Omental fat pad (tissue), 4 donors: ENCODE data around the gene WWC1. TPM values are rescaled to one million over a fixed set of nuclear protein-coding genes. Genes with fewer than 3 reads are reported as not detected.

Experiments
- ATAC-seq: fragments of 150-250 bp; one replicate; pipeline ENCODE4 v1.9.1; 2016; ENCODE audit warnings: mild to moderate bottlenecking, moderate library complexity; ENCODE audit not compliant: low FRiP score
- DNase-seq: peaks from one replicate; pipeline ENCODE4 v3.0.0-alpha.2; 2019; ENCODE audit warnings: low spot score
- CTCF ChIP-seq, 3 donors: fragments of 450-650 bp; IDR thresholded peaks; one replicate each; pipeline ENCODE4 v1.5.1; 2016 to 2017; ENCODE audit warnings: antibody characterized with exemption in 3 of 3, mild to moderate bottlenecking in 3 of 3, moderate library complexity in 2 of 3
- total RNA-seq, 4 donors: library from RNA; depleted of rRNA; stranded (reverse); fragments of >200 nt; gene quantifications; one replicate each; pipeline ENCODE4 v1.1.0, GENCODE V29; 2016

WWC1 gene
- total RNA-seq, 4 donors from 2014 or later = 0.63 to 92.6 (median 21.0) TPM

GRCh38 chr5:168482361-168482760 lies 190.9 kb downstream of the WWC1 start:
- TF ChIP-seq CTCF (IDR thresholded peaks at IDR 0.05) = no peak
- DNase-seq (no peak), ATAC-seq (no peak)

GRCh38 chr5:168486136-168486879 lies 194.9 kb downstream of the WWC1 start, which contains the start of gene RARS1:
Gene RARS1, plus strand, starts transcription at chr5:168486471. Its CDS starts 28 bp downstream, at chr5:168486499.
- DNase-seq (peak; percentile 76), ATAC-seq (peak; percentile 96)
- peak in 2 of 3 donors; percentile 24 to 74 for TF ChIP-seq CTCF (IDR thresholded peaks at IDR 0.05)

- DNase-seq = no peak
- TF ChIP-seq CTCF (IDR thresholded peaks at IDR 0.05) = no peak
- ATAC-seq = no peak
Measured at GRCh38 chr5:168489059-168489458, 197.6 kb downstream of the WWC1 start.

- ATAC-seq (no peak), DNase-seq (no peak)
- TF ChIP-seq CTCF (IDR thresholded peaks at IDR 0.05) = no peak
Measured at GRCh38 chr5:168494057-168494555, 202.7 kb downstream of the WWC1 start.

GRCh38 chr5:168502563-168503237 lies 211.3 kb downstream of the WWC1 start:
- no peak for ATAC-seq
- no peak for DNase-seq
- TF ChIP-seq CTCF (IDR thresholded peaks at IDR 0.05) = no peak

GRCh38 chr5:168513861-168514428 lies 222.5 kb downstream of the WWC1 start:
- DNase-seq = no peak

More at GRCh38 chr5:168513861-168514428, 222.5 kb downstream of the WWC1 start:
- no peak for TF ChIP-seq CTCF (IDR thresholded peaks at IDR 0.05)
- ATAC-seq = no peak

Other genes starting within 250 kb of the WWC1 start
- gene RARS1, start 194.8 kb downstream of the WWC1 start, total RNA-seq = 10 to 100 TPM; 61.9 to 86.9 (median 63.3) TPM
- under 1 TPM in 2 of 4 donors, not detected in 2; 0.46 to 0.84 TPM for gene FBLL1, start 237.7 kb downstream of the WWC1 start, total RNA-seq